NB4 (cell line): ENCODE measurements around the gene CD44.

Experiments used
- DNase-seq: peaks from one replicate; pipeline ENCODE4 v3.0.0; 2010; ENCODE audit warnings: low read depth
- H3K4me3 ChIP-seq: one replicate; pipeline ENCODE4 v1.5.1; 2011; ENCODE audit warnings: mild to moderate bottlenecking, low read depth, low read length, moderate library complexity
- MYC ChIP-seq: IDR thresholded peaks from 2 replicates; pipeline ENCODE4 v1.6.1; 2011; ENCODE audit warnings: low read depth, low read length
- POLR2A ChIP-seq: IDR thresholded peaks from 2 replicates; pipeline ENCODE4 v1.6.1; 2011; ENCODE audit warnings: mild to moderate bottlenecking; ENCODE audit not compliant: insufficient read length; ENCODE audit errors: extremely low read depth
- TF ChIP-seq, protein P1 (sequence below): IDR thresholded peaks from 2 replicates; pipeline ENCODE4 v1.6.1; 2011; ENCODE audit warnings: low read depth, low read length
- TF ChIP-seq, protein P2 (sequence below): IDR thresholded peaks from one replicate; pipeline ENCODE4 v1.5.1; 2012; ENCODE audit warnings: low read depth, low read length

CD44 gene

DNA sequence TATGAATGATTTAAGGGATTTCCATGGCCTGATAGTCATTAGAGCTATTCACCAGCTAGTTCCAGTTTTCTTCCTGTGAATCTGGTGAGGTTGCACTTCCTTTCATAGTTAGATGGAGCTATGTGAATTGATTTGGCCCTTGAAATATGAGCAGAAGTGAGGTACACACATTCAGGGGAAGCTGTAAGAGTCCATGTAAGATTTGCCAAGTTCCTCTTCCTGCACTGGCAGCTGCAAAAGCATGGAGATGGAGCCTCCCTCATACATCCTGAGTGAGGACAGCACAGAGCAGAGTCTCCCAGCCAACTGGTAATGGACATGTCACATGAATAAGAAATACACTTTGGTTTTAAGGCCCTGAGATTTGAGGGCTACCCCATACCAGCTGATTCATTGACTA lies 111.7 kb downstream of the CD44 start:
- no peak overlapping the region for H3K4me3 ChIP-seq
- DNase-seq = no peak
- no peak for TF ChIP-seq MYC
- no peak for TF ChIP-seq POLR2A
- TF ChIP-seq, protein P1, sequence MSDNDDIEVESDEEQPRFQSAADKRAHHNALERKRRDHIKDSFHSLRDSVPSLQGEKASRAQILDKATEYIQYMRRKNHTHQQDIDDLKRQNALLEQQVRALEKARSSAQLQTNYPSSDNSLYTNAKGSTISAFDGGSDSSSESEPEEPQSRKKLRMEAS = no peak
- TF ChIP-seq, protein P2, sequence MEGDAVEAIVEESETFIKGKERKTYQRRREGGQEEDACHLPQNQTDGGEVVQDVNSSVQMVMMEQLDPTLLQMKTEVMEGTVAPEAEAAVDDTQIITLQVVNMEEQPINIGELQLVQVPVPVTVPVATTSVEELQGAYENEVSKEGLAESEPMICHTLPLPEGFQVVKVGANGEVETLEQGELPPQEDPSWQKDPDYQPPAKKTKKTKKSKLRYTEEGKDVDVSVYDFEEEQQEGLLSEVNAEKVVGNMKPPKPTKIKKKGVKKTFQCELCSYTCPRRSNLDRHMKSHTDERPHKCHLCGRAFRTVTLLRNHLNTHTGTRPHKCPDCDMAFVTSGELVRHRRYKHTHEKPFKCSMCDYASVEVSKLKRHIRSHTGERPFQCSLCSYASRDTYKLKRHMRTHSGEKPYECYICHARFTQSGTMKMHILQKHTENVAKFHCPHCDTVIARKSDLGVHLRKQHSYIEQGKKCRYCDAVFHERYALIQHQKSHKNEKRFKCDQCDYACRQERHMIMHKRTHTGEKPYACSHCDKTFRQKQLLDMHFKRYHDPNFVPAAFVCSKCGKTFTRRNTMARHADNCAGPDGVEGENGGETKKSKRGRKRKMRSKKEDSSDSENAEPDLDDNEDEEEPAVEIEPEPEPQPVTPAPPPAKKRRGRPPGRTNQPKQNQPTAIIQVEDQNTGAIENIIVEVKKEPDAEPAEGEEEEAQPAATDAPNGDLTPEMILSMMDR = no peak

DNA sequence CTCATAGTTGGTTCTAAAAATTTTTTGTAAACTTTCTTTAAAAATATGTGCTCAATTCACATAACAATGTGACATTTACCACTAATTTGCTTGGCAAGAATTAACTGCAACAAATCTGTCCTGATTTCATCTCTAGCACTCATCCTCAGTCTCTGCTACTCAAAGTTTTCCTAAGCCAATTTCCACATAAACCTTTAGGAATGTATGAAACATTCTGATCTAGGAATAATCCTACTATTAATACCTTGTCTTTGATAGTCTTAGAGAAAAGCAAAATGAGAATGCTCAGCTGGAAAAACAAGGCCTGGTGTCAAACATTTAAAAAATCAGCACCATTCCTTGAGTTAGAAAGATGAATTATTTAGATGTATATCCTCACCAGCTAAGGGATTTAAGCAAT lies 114.3 kb downstream of the CD44 start:
- DNase-seq = no peak
- no peak for TF ChIP-seq MYC
- TF ChIP-seq, protein P1 = no peak
- TF ChIP-seq, protein P2 = no peak
- no peak for TF ChIP-seq POLR2A
- no peak overlapping the region for H3K4me3 ChIP-seq

DNA sequence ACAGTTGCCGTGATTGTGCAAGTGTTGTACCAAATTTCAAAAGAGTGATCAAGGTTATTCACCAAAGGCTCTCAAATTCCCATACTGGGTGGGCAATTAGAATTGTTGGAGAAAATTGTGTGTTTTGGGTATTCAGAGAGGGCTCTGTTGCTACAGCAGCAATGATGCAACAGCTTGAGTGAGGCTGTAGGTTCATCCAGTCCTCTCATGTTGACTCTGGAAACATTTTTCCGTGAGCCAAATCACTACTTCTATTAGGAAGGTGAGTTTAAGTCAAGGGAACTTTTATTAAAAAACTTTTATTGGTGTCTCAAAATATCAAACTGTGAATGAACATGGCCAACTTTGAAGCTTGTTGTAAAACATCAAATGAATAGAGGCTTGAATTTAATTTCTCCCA lies 116.5 kb downstream of the CD44 start:
- TF ChIP-seq POLR2A (no peak), MYC (no peak)
- TF ChIP-seq, protein P2 = no peak
- TF ChIP-seq, protein P1 = no peak
- DNase-seq = no peak

DNA sequence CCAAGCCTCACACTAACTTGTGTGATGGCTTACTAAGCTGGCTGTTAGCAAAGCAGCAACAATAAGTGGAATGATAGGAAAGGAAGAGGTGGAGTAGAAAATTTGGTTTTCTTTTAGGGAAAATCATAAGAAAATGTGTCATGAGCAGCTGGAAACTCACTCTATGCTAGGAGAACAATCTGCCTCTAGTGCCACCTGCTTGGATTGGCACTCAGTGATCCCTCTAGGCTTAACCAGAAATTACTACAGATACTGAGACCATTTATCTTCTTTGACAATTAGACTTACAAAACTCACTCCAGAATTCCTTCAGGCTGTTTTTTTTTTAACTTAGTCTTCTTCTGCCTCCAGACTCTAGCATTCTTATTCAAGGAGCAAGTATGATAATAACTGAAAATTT lies 117.3 kb downstream of the CD44 start:
- TF ChIP-seq POLR2A = no peak
- TF ChIP-seq, protein P2 = no peak
- no peak overlapping the region for H3K4me3 ChIP-seq
- DNase-seq = no peak

More for the DNA sequence above, 116.5 kb downstream of the CD44 start:
- H3K4me3 ChIP-seq = no peak overlapping the region

DNA sequence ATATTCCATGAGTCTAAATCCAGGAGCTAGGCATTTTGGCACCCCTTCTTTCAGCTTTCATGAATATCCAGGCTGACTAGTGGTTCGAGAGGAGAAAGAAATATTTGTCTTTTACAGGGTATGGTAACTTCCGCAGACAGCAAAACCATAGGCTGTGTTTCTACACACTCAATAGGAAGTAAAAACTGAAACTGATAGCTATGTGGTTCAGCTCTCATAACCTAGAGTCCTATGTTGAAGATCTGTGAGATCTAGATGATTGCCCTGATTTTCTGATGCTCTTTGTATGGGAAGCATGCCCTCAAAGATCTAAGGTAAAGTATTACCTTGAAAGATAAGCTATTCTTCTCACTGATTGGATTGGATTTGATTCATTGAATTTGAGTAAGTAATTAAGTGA lies 118.3 kb downstream of the CD44 start:
- DNase-seq = no peak
- H3K4me3 ChIP-seq = no peak overlapping the region
- TF ChIP-seq, protein P1 = no peak
- TF ChIP-seq POLR2A (no peak), MYC (no peak)
- TF ChIP-seq, protein P2 = no peak

DNA sequence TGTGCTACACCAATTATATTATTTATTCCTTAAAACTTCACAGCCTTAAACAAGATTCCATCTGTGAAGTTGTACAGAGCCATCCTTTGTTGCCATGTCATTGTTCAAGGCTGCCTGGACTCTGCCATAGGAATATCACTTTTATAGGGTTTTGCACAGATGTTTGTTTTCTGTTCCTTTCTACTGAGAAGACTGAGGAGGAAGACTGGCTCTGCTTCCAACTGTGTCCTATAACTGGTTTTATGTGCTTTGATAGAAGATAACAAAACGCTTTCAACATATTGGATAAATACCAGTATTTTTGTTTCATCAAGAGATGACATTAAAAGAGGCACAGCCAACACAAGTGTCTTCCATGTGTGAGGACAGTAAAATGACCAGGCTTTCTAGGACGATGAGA lies 120.6 kb downstream of the CD44 start:
- TF ChIP-seq, protein P1 = no peak
- TF ChIP-seq POLR2A (no peak), MYC (no peak)
- TF ChIP-seq, protein P2 = no peak
- DNase-seq = no peak
- no peak overlapping the region for H3K4me3 ChIP-seq
